ENCODE results near the gene CHSY1. TPM values are rescaled to one million over a fixed set of nuclear protein-coding genes. Genes with fewer than 3 reads are reported as not detected.

The CHSY1 gene
- total RNA-seq, 2 experiments from 2014 or later: 5.8 to 6.7 TPM

DNA sequence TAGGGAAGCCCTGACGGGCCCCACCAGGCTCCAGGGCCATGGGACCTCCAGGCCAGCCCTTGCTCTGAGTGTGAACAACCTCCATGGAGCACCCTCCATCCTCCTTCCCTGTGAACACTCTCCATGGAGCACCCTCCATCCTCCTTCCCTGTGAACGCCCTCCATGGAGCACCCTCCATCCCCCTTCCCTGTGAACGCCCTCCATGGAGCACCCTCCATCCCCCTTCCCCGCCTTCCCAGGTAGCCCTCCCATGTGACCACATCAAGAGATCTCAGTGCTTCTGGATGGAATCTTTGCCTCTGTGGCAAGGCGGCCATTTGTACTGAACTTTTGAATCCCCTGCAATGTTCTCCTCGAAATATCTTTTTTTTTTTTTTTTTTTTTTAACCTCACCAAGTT, 66.5 kb downstream of the CHSY1 start:
- no peaks in the 10 kb centered on the region for H3K36me3 Mint-ChIP-seq (ENCODE audit: low read depth)
- H3K36me3 ChIP-seq (ENCODE audit: insufficient read depth, low read length): peaks cover 2% of the 10 kb centered on the region
- H3K9me3 ChIP-seq (ENCODE audit: control insufficient read depth in 1 of 2, insufficient read depth in 1 of 2, low read length in 2 of 2): no peaks in the 10 kb centered on the region
- H3K4me1 Mint-ChIP-seq (ENCODE audit: low read depth): peaks cover 46% of the 10 kb centered on the region
- DNase-seq: no peak
- H3K27ac Mint-ChIP-seq: no peak overlapping the region
- no peak overlapping the region for H3K4me3 ChIP-seq (ENCODE audit: low read length)
- H3K9me3 Mint-ChIP-seq: no peaks in the 10 kb centered on the region
- no peaks in the 10 kb centered on the region for H3K27me3 ChIP-seq (ENCODE audit: control insufficient read depth in 1 of 2, insufficient read depth in 2 of 2, low read length in 2 of 2)
- ATAC-seq (ENCODE audit: poor library complexity): no peak
- peaks cover 13% of the 10 kb centered on the region for H3K4me1 ChIP-seq (ENCODE audit: insufficient read depth, low read length)
- POLR2A ChIA-PET: interaction anchor here (0.8 kb wide), 1 partner anchor 67 kb away, joined by 3 read pairs; the partner anchor contains the start of gene CHSY1
- TF ChIP-seq, protein P1, sequence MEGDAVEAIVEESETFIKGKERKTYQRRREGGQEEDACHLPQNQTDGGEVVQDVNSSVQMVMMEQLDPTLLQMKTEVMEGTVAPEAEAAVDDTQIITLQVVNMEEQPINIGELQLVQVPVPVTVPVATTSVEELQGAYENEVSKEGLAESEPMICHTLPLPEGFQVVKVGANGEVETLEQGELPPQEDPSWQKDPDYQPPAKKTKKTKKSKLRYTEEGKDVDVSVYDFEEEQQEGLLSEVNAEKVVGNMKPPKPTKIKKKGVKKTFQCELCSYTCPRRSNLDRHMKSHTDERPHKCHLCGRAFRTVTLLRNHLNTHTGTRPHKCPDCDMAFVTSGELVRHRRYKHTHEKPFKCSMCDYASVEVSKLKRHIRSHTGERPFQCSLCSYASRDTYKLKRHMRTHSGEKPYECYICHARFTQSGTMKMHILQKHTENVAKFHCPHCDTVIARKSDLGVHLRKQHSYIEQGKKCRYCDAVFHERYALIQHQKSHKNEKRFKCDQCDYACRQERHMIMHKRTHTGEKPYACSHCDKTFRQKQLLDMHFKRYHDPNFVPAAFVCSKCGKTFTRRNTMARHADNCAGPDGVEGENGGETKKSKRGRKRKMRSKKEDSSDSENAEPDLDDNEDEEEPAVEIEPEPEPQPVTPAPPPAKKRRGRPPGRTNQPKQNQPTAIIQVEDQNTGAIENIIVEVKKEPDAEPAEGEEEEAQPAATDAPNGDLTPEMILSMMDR (IDR thresholded peaks at IDR 0.05): no peak
- intact Hi-C loops (cut with DNase I, micrococcal nuclease): no loop called here
- CTCF ChIA-PET: no interaction called here
- no peak overlapping the region for H3K27ac ChIP-seq (ENCODE audit: low read depth in 1 of 2, low read length in 2 of 2)
- no peak overlapping the region for H3K4me3 Mint-ChIP-seq
- H3K27me3 Mint-ChIP-seq: no peaks in the 10 kb centered on the region

DNA sequence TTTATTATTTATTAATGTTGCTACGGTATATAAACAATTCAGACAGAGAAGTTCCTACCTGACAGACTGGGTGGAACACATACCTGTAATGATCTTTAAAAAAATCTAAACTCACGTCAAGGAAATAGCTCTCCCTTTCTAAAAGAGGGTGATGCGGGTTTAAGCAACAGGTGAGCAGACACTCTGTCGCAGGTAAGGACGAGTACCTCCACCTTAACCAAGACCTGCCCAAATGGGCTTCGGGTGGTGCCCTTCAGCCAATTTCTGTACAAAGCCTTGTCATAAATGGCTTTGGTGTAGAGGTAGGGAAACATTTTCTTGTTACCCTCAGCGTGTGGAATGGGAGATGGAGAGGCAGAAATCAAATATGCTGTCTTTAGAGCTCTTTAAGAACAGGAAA, 67.0 kb downstream of the CHSY1 start:
- Mint-ChIP-seq H3K4me1 (ENCODE audit: low read depth) (peaks cover 50% of the 10 kb centered on the region), H3K4me3 (no peak overlapping the region), H3K27me3 (no peaks in the 10 kb centered on the region), H3K9me3 (no peaks in the 10 kb centered on the region), H3K27ac (no peak overlapping the region), H3K36me3 (ENCODE audit: low read depth) (no peaks in the 10 kb centered on the region)
- Histone ChIP-seq H3K36me3 (ENCODE audit: insufficient read depth, low read length) (peaks cover 2% of the 10 kb centered on the region), H3K27ac (ENCODE audit: low read depth in 1 of 2, low read length in 2 of 2) (no peak overlapping the region), H3K4me3 (ENCODE audit: low read length) (no peak overlapping the region), H3K27me3 (ENCODE audit: control insufficient read depth in 1 of 2, insufficient read depth in 2 of 2, low read length in 2 of 2) (no peaks in the 10 kb centered on the region), H3K9me3 (ENCODE audit: control insufficient read depth in 1 of 2, insufficient read depth in 1 of 2, low read length in 2 of 2) (no peaks in the 10 kb centered on the region), H3K4me1 (ENCODE audit: insufficient read depth, low read length) (peaks cover 12% of the 10 kb centered on the region)
- ChIA-PET CTCF (no interaction called here), POLR2A (no interaction called here)
- TF ChIP-seq, protein P1 (IDR thresholded peaks at IDR 0.05): no peak
- DNase-seq: no peak
- intact Hi-C loops (cut with DNase I, micrococcal nuclease): no loop called here
- no peak for ATAC-seq (ENCODE audit: poor library complexity)

DNA sequence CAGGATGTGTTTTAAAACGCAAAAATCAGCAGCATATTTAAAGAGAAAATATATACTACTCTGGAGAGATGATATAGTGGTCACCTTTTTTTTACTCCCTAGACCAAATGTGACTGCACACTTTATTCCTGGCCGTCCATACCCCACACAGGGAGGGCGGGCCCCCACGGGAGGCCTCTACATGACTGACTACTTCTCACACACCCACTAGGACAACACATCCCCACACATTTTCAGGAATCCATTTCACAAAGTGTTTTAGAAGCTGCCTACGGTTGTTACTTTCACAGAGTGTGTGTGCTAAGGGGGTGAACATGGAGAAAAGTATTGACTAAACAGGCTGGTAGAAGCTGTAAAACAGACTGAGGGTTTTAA, 67.9 kb downstream of the CHSY1 start:
- no peaks in the 10 kb centered on the region for H3K9me3 Mint-ChIP-seq
- peaks cover 1% of the 10 kb centered on the region for H3K36me3 Mint-ChIP-seq (ENCODE audit: low read depth)
- Histone ChIP-seq H3K36me3 (ENCODE audit: insufficient read depth, low read length) (peaks cover 2% of the 10 kb centered on the region), H3K4me1 (ENCODE audit: insufficient read depth, low read length) (peaks cover 8% of the 10 kb centered on the region), H3K27me3 (ENCODE audit: control insufficient read depth in 1 of 2, insufficient read depth in 2 of 2, low read length in 2 of 2) (no peaks in the 10 kb centered on the region), H3K4me3 (ENCODE audit: low read length) (no peak overlapping the region), H3K9me3 (ENCODE audit: control insufficient read depth in 1 of 2, insufficient read depth in 1 of 2, low read length in 2 of 2) (no peaks in the 10 kb centered on the region), H3K27ac (ENCODE audit: low read depth in 1 of 2, low read length in 2 of 2) (no peak overlapping the region)
- TF ChIP-seq, protein P1 (IDR thresholded peaks at IDR 0.05): no peak
- ATAC-seq (ENCODE audit: poor library complexity) (no peak), DNase-seq (no peak)
- intact Hi-C loops (cut with DNase I, micrococcal nuclease): no loop called here
- ChIA-PET POLR2A (no interaction called here), CTCF (no interaction called here)
- H3K27ac Mint-ChIP-seq: no peak overlapping the region
- no peak overlapping the region for H3K4me3 Mint-ChIP-seq
- peaks cover 41% of the 10 kb centered on the region for H3K4me1 Mint-ChIP-seq (ENCODE audit: low read depth)
- no peaks in the 10 kb centered on the region for H3K27me3 Mint-ChIP-seq
